GM19351 (cell line): ENCODE measurements around the gene CARD11.
A peak's percentile ranks its signal among the peaks of the same experiment; 100 is the strongest.

Experiments
- ATAC-seq: cut with Tn5 transposase; IDR thresholded peaks from one replicate; pipeline ENCODE4 v1.9.1; 2021; ENCODE audit warnings: mild to moderate bottlenecking, moderate library complexity; ENCODE audit not compliant: unreplicated experiment

Gene CARD11

GRCh38 chr7:2912684-2913439 lies 130.8 kb downstream of the CARD11 start:
- ATAC-seq, result no peak

- no peak for ATAC-seq
Measured at GRCh38 chr7:2911466-2911865, 132.2 kb downstream of the CARD11 start.

- ATAC-seq, result no peak
Measured at GRCh38 chr7:2909471-2910039, 134.1 kb downstream of the CARD11 start.

- ATAC-seq, result no peak
Measured at GRCh38 chr7:2909043-2909442, 134.6 kb downstream of the CARD11 start.

- ATAC-seq, result no peak
Measured at GRCh38 chr7:2908103-2908683, 135.5 kb downstream of the CARD11 start.

GRCh38 chr7:2906197-2906931 lies 137.3 kb downstream of the CARD11 start:
- no peak for ATAC-seq

GRCh38 chr7:2905500-2905899 lies 138.2 kb downstream of the CARD11 start:
- no peak for ATAC-seq

- no peak for ATAC-seq
Measured at GRCh38 chr7:2905027-2905426, 138.6 kb downstream of the CARD11 start.

- no peak for ATAC-seq
Measured at GRCh38 chr7:2904202-2904601, 139.5 kb downstream of the CARD11 start.

GRCh38 chr7:2903682-2904162 lies 139.9 kb downstream of the CARD11 start:
- no peak for ATAC-seq

- no peak for ATAC-seq
Measured at GRCh38 chr7:2897023-2897422, 146.6 kb downstream of the CARD11 start.

GRCh38 chr7:2896131-2896530 lies 147.5 kb downstream of the CARD11 start:
- ATAC-seq, result no peak

- ATAC-seq, result peak; percentile 70
Measured at GRCh38 chr7:2894118-2894940, 149.3 kb downstream of the CARD11 start.

GRCh38 chr7:2893411-2893861 lies 150.2 kb downstream of the CARD11 start:
- peak; percentile 31 for ATAC-seq

- ATAC-seq, result no peak
Measured at GRCh38 chr7:2892549-2892948, 151.1 kb downstream of the CARD11 start.

GRCh38 chr7:2887816-2888215 lies 155.9 kb downstream of the CARD11 start:
- no peak for ATAC-seq

- ATAC-seq, result peak; percentile 58
Measured at GRCh38 chr7:2886900-2887299, 156.8 kb downstream of the CARD11 start.

- no peak for ATAC-seq
Measured at GRCh38 chr7:2886391-2886790, 157.3 kb downstream of the CARD11 start.

GRCh38 chr7:2884161-2884560 lies 159.5 kb downstream of the CARD11 start:
- ATAC-seq, result no peak

- no peak for ATAC-seq
Measured at GRCh38 chr7:2883101-2883500, 160.6 kb downstream of the CARD11 start.

GRCh38 chr7:2882111-2882510 lies 161.6 kb downstream of the CARD11 start:
- ATAC-seq, result no peak
